Spleen (tissue), 7 donors: ENCODE measurements around the gene PROM1.

Experiments
- POLR2A ChIP-seq, 3 donors: fragments of 450-650 bp; IDR thresholded peaks; one replicate each; pipeline ENCODE4 v1.5.1; 2017; ENCODE audit warnings: antibody characterized with exemption in 3 of 3, mild to moderate bottlenecking in 1 of 3
- POLR2AphosphoS5 ChIP-seq, 3 donors: sonication (generic); formaldehyde crosslinking; IDR thresholded peaks; one replicate each; pipeline ENCODE4 v1.5.1; 2017; ENCODE audit warnings: antibody characterized with exemption in 3 of 3
- TF ChIP-seq, protein P1 (sequence below), 11 experiments: fragments of 200-600 bp in 7 of 11; fragments of 450-650 bp in 4 of 11; sonication (generic) in 4 of 11; IDR thresholded peaks in 8 of 11; conservative IDR thresholded peaks in 3 of 11; 1 replicate in 7 of 11; 2 replicates in 4 of 11; pipeline versions ENCODE4 v1.4.0 to v1.8.0; 2016 to 2021; ENCODE audit warnings: antibody characterized with exemption in 11 of 11, inconsistent platforms in 4 of 11, mild to moderate bottlenecking in 1 of 11
- donor health status: DM: no; HTN: no; CAD: no; lungs with moderate emphysema.
- donor health status: DM: no; HTN: no; CAD: no.
- donor health status: DM: no; HTN: no; CAD: no.

DNA sequence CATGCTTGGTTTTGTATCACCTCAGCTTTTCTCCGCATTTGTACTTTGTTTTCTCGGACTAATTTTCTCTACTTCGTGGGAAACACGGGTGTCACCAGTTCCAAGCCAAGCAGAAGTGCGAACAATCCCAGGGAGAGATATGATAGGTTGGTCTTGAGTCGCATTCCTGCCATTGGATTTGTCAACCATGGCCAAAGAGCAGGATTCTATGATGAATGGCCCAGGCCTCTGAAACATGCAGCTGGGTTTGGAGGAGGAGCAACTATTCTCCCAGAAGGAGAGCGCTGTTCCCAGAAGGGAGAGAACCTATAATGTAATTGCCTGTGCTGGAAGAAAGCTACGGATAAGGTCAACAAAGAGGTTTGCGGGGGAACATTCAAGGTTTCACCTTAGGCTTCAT lies 135.0 kb downstream of the PROM1 start:
- TF ChIP-seq, protein P1, sequence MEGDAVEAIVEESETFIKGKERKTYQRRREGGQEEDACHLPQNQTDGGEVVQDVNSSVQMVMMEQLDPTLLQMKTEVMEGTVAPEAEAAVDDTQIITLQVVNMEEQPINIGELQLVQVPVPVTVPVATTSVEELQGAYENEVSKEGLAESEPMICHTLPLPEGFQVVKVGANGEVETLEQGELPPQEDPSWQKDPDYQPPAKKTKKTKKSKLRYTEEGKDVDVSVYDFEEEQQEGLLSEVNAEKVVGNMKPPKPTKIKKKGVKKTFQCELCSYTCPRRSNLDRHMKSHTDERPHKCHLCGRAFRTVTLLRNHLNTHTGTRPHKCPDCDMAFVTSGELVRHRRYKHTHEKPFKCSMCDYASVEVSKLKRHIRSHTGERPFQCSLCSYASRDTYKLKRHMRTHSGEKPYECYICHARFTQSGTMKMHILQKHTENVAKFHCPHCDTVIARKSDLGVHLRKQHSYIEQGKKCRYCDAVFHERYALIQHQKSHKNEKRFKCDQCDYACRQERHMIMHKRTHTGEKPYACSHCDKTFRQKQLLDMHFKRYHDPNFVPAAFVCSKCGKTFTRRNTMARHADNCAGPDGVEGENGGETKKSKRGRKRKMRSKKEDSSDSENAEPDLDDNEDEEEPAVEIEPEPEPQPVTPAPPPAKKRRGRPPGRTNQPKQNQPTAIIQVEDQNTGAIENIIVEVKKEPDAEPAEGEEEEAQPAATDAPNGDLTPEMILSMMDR (IDR thresholded peaks at IDR 0.05 in 8 of 11, conservative IDR thresholded peaks at IDR 0.05 in 3 of 11), result no peak
- TF ChIP-seq POLR2AphosphoS5 (IDR thresholded peaks at IDR 0.05) (no peak), POLR2A (IDR thresholded peaks at IDR 0.05) (no peak)
